Astrocyte (in vitro differentiated cells and primary cell): ENCODE data around the gene SNAPC4.

Experiments
- EZH2 ChIP-seq: IDR thresholded peaks from 2 replicates; pipeline ENCODE4 v1.6.1; 2012; ENCODE audit warnings: mild to moderate bottlenecking, low read length, inconsistent platforms; ENCODE audit not compliant: insufficient read depth
- TF ChIP-seq, protein P1 (sequence below): IDR thresholded peaks from 2 replicates; pipeline ENCODE4 v1.5.1; 2011; ENCODE audit warnings: low read depth, mild to moderate bottlenecking, inconsistent platforms, low read length, moderate library complexity; ENCODE audit not compliant: insufficient read depth

DNA sequence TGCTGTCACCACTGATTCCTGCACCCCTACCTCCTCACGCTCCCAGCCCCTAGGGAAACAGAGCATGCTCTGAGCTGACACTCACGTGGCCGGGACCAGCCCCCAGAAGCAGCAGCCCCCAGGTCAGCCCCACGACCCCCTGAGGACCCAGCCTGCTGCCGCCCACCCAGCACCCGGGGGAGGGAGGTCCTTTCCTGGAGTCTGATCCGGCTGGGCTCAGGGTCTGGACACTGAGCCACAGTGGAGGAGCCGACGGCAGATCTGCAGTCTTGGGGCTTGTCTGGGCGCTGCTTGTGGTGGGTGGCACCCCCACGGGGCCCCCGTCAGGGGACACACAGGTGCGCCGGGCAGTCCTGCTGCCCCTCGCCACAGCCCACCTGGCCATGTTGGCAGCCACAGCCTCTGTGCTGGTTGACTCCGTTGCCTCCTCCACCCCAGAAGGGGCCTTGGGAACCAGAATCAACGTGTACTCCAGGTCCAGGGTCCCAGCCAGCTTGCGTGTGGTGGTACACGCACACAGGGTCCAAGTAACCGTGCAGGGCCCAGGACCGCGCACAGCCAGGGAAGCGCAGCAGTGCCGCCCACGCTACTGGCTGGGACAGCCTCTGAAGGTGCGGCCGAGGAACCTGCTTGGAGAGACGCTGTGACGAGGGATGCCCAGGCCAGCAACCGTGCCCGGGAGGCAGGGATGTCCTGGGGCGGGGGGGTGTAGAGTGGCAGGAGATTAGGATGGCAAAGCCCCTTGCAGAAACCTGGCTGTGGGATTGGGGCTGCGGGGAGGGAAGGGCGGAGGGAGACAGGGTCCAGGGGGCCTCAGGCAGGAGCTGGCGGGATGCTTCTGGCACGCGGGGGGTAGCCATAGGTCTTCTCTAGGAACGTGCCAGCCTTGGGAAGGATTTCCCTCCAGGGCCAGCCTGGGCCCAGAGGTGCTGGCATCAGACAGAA, 39.9 kb downstream of the SNAPC4 start:
- TF ChIP-seq, protein P1, sequence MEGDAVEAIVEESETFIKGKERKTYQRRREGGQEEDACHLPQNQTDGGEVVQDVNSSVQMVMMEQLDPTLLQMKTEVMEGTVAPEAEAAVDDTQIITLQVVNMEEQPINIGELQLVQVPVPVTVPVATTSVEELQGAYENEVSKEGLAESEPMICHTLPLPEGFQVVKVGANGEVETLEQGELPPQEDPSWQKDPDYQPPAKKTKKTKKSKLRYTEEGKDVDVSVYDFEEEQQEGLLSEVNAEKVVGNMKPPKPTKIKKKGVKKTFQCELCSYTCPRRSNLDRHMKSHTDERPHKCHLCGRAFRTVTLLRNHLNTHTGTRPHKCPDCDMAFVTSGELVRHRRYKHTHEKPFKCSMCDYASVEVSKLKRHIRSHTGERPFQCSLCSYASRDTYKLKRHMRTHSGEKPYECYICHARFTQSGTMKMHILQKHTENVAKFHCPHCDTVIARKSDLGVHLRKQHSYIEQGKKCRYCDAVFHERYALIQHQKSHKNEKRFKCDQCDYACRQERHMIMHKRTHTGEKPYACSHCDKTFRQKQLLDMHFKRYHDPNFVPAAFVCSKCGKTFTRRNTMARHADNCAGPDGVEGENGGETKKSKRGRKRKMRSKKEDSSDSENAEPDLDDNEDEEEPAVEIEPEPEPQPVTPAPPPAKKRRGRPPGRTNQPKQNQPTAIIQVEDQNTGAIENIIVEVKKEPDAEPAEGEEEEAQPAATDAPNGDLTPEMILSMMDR, result no peak
- TF ChIP-seq EZH2, result no peak
